CD4-positive, alpha-beta T cell treated with Interleukin-6 for 4 hours (primary cell): ENCODE measurements around the gene GRIA1.
"Not testable (repeated sequence)": the region's sequence is repeated elsewhere in the genome, so short reads cannot be mapped to it uniquely, and the experiment has no call there.

ENCODE experiments used
- DNase-seq: peaks from one replicate; pipeline ENCODE4 v3.0.0-alpha.2; 2020; ENCODE audit warnings: mixed read lengths

The GRIA1 gene

DNA sequence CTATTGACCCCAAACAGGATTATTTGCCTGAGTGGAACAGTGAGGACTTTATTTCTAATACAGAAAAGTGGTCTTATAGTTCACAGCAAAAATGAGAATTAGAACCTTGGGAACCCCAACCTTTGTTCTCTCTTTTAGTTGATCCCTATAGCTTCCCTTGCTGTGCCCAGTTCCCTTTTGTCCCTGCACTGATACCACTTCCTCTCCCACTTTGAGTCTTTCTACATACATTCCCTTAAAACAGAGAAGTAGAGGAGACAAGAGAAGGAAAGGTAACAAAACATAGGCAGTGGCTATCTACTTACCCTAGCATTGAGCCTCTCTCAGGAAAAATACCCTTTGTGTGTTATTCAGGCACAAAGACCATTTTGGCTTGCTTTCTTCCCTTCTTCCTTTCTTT lies 301.8 kb downstream of the GRIA1 start:
- no peak for DNase-seq

DNA sequence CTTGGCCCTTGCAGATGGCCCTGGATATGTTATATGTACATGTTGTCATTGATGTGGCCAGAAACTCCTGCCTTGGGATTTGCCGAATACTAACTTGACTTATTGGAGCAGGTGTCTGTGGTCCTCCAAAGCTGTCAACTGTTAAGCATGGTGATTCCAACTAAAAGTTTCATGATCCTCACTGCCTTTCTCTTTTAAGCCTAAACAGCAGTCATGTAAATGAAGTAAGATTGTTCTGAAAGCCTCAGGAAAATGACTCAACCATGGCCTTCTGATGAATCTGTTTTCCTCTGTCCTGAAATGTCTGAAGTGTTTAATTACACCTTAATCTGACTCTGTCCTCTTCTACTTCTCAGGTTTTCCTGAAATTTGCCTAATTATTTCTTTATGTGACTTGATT lies 303.2 kb downstream of the GRIA1 start:
- DNase-seq, result no peak

DNA sequence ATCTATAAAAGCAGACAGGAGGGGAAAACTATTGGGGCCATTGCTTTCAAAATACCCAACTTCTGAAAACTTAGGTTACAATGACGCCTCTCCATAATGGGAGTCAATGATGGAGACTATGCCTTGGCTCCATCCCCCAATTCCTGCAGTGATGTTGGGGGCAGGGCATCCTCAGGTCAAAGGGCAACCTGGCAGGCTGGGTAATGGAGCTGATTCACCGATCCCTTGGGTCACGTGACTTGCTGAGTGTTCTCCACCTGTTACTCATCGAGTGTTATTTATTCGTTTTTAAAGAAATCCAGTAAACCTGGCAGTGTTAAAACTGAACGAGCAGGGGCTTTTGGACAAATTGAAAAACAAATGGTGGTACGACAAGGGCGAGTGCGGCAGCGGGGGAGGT lies 303.9 kb downstream of the GRIA1 start:
- DNase-seq, result no peak

DNA sequence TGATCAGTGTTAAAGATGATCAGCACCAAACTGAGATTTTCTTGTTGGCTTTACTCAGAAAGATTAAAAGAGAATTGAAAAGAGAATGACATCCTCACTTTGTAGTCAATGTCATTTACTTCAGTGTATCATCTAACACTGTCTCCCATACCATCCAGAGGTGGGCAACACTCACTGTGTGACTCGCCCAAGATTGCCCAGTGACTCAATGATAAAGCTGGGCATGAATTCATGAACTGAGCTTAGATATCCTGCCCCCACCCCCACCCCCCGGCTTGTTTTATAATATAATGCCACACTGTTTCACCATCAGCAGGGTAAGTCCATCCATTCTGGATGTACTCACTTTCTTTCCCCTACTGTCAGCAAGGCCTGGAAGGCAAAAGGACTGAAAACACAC lies 306.1 kb downstream of the GRIA1 start:
- no peak for DNase-seq

DNA sequence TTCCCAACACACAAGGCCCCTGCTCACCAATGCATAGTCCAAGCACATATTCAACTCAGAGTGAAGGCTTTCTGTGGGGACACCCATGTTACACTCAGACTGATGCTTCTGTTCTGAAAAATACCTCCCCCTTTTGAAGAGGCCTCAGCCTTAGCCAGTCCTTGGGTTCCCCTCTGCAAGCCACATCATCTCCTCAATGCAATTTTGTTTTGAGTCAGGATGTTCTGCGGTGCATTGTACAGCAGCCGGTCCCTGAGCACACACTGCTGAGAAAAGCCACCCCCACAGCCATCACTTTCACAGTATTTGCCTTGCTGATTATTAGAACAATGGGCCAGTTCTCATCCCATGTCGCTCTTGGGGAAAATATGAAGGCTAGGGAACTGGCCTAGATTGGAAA lies 307.0 kb downstream of the GRIA1 start:
- no peak for DNase-seq

DNA sequence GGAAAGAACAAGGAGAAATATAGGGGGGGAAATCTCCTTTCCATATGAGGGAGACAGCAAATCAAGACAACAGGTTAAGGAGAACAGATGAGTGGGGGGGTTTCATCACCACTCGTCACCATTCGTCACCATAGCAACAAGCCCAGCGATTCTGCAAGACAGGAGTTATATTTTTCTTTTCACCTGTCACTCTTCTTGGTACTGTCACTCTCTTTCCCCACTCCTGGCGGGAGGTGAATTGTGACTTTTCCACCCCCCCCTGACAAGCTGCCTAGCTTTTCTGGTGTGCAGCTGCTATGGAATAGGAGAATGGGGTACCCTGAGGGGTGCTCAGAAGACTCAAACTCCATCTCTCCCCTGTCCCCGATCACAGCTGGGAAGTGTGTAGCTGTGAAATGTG lies 308.4 kb downstream of the GRIA1 start:
- no peak for DNase-seq

DNA sequence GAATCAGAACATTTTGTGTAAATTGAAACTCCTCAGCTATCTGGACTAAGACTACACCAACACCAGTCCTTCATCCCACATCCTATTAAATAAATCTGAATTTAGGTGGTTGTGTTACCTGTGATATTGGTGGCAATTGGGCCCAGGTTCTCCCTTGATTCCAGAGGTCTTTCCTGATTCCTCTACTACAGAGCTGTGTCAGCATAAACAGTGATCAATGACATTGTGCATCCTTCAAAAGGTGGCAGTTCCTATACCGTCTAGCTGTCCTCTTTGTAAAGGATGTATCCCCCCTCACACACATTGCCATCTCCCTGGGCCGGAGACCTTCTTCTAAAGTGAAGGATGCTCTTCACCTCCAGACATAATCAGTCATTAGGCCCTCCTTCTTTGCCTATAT lies 309.0 kb downstream of the GRIA1 start:
- DNase-seq, result no peak

DNA sequence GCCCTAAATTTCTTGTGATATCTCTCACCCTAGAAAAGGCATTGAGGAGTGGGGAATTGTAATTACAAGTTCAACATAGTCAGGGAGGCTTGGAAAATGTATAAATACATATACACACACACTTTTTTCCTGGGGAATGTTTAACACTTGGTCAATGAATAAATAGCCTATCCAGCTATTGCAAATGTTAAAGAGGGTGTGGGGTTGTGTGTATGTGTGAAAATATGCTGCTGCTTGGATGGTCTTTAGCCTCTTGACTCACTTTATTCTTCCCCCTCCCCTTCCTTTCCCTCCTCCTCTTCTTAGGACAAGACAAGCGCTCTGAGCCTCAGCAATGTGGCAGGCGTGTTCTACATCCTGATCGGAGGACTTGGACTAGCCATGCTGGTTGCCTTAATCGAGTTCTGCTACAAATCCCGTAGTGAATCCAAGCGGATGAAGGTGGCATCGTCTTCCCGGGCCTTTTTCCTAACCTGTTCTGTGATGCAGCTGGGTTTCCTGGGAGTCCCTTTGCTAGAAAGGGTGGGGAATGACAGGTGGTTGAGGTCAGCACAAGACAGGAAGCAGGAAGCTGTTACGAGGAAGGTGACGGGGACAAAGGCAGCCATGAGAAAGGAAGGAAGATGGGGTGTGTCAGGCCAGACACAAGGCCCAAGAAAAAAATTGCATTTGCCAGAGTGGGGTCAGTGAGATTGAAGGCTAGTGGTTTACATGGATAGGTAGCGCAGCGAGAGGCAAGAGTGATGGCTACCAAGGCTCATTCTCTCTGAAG lies 311.8 kb downstream of the GRIA1 start:
- DNase-seq, result no peak

DNA sequence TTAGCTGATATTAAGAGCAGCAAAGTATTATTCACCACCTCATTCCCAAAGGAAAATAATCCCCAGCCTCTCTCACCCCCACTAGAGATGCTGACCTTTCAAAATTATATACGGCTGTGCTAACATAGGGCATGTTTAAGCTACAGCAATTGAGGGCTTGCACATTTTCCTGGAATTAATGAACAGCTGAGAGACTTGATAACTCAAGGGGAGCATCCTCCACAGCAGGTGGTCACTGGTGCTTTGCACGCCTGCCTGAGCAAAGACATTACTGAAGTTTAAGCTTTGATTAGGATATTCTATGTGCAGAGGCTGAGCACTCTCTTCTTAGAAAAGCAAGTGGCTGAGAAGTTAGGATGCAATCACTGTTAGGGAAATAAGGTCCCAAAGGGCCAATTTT lies 317.3 kb downstream of the GRIA1 start:
- no peak for DNase-seq

DNA sequence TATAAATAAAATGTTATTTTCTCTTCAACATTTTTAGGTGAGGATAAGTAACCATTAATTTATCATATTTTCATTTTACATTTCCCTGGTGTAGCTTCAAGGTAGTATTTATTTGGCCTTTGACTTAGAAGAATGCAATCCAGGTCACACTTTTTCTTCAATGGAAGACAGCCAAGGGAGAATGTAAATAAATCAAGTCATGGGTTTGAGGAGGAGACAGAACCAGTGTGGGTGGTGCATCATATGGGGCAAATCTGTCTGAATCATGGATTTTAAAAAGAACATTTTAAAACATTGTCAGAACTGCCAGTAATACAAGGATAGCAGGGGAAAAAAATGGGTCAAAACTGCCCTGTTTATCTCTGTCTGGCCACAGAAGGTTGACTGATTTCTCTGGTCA lies 318.7 kb downstream of the GRIA1 start:
- DNase-seq, result no peak

DNA sequence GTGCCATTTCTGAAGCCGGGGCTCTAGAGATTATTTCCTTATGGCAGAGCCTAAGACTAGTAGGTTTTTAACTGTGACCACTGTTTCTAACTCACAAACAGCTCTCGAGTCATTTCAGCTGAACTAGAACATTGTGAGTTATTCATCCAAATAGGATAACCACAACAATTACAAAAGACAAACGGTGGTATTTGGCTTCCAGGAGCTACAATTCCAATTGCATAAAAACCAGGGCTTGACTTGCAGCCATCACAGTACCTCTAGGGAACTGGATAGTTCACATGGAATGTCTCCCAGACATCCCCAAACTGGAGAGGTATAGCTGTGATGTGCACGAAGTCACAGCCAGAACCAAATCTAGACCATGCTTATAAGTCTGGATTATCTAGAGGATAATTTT lies 323.4 kb downstream of the GRIA1 start:
- DNase-seq, result no peak

DNA sequence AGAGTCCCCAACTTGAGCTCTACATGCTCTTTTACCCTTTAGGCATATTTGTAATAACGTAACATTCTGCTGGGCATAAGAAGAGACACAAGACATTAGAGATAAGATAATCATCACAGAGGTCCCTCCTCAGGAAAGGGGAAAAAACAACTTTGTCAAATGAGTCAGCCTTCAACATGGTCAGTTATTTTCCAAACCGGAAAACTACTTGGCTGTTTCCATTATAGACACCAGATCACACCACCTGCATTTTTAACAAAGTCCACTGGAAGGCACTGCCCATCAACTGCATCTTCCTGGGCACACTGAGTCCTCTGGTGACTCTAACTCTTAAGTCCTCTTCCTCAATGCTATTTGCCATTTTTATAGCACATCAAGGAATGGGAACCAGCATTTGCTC lies 326.4 kb downstream of the GRIA1 start:
- no peak for DNase-seq

DNA sequence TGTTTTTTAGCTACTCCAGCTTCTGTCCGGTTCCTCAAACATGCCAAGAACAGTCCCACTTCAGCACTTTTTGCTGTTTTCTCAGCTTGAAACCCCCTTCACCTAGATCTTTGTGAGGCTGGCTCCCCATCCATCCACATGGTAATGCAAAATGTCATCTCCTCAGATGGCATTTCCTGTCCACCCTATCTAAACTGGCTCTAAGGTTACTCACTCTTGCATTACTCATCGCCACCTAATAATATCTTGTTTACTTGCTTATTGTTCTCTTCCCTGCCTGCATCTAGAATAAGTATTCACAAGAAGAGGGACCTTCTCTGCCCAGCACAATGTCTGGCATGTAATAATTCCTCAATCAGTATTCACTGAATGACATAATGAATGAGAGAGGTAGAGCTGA lies 328.2 kb downstream of the GRIA1 start:
- DNase-seq, result no peak

DNA sequence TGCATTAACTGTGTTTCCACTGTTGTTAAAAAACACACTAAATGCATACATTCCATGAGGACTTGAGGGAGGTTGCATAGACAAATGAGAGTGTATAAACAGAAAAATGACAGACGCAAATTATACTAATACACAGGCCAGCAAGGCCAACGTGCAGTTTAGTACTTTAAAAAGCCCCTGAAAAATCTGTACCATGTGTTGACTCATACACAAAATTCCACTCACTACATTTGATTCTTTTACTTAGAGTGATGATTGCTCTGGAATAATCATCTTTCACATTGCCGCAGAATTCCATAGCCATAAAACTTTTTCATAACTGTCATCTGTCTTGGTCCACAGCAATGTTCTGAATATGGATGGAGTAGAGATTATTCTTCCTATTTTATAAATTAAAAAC lies 332.6 kb downstream of the GRIA1 start:
- no peak for DNase-seq

DNA sequence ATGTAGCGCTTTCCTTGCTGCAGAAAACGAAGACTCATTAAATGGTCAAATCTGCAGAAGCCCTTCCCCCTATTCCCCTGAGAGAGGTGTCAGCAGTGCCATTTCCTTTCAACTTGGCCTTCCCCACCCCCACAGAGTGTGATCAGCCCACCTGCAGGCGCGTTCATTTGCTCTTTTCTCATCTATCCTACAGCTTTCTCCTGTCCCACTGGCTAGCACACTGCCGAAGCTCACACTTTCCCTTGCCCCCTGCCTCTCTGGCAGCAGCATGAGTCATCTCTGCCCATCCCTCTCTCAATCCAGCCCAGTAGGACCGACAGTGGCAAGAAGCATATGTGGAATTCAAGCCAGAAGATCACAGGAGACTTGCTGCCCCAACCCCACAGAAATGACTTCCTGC lies 334.4 kb downstream of the GRIA1 start:
- DNase-seq, result no peak

DNA sequence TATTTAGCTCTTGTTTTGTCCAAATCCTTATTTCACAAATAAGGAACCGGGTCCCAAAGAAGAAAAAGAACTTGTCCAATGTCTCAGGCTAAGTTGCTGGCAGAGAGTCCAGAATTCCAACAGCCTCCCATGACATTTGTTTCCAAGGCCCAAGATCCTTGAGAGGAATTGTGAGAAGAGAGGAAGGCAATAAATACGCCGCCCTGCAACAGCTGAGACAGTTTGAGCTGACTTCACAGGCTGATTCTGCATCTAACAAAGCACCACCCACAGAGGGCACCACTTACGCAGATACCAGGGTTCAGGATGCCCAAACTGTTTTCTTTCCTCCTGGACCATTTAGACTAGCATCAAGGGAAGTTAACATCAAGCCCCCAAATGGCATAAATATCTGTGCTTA lies 336.9 kb downstream of the GRIA1 start:
- DNase-seq, result no peak

DNA sequence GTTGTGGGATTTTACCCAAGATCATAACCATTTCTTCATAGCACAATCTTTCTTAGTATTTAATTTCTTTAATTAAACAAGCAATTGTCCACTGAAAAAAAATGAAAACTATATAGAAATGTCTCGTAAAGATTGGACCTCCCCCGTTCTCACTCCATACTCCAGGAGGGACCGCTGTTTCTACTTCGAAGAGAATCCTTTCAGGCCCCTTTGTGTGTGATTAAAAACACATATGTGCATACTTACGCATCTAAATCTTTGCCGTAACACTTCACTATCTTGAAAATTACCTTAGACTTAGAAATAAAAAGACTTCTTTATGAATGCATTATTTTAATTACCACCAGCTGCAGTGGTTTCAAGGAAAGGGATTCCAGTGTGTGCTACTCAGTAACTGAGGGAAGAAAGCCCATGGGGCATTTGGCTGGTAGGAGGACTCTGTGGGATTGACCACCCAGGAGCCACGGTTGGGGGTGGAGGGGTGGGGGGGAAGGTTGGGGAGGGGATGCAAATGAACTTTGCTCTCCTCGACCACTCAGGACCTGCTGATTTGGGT lies 339.1 kb downstream of the GRIA1 start:
- no peak for DNase-seq

DNA sequence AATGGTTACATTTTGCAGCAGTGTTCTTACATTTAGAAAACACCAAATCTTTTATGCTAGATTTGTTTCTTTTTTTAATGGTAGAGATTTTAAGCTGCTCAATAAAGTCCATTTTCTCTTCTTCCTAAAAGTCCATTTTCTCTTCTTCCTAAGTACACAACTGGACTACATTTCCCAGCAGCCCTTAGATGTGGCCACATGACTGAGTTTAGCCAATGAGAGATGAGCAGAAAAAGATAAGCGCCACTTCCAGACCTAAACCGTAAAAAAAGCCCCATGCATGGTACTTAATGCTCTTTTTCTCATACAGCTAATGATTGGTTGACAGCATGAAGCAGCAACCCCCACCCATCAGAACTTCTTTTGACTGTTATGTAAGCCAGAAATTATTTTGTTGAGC lies 341.5 kb downstream of the GRIA1 start:
- DNase-seq, result no peak

DNA sequence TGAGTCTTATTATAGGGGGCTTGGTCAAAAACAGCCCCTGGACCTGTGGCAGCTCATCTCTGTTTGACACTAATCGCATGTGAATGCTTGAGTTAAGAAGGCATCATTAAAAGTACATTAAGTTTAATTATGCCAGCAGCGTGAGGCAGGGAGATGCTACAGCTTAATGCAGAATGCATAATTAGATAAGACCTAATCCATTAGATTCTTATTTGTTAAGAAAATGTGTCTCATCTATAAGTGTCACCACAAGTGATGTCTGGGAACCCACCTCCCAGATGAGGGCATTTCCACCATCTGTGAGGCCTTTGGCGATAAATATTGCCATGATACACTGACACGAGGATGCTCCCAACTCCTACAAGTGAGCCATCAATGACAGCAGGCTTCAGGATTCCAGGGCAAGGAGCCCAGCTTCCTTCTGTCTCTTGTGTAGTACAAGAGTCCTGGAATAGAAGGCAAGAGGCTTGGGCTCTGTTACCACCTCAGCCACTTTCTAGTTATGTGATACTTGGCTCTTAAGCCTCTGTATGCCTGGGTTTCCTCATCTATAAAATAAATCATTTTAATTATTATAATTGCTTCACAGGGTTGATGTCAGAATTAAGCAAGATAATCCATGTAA lies 345.5 kb downstream of the GRIA1 start:
- DNase-seq, result no peak

DNA sequence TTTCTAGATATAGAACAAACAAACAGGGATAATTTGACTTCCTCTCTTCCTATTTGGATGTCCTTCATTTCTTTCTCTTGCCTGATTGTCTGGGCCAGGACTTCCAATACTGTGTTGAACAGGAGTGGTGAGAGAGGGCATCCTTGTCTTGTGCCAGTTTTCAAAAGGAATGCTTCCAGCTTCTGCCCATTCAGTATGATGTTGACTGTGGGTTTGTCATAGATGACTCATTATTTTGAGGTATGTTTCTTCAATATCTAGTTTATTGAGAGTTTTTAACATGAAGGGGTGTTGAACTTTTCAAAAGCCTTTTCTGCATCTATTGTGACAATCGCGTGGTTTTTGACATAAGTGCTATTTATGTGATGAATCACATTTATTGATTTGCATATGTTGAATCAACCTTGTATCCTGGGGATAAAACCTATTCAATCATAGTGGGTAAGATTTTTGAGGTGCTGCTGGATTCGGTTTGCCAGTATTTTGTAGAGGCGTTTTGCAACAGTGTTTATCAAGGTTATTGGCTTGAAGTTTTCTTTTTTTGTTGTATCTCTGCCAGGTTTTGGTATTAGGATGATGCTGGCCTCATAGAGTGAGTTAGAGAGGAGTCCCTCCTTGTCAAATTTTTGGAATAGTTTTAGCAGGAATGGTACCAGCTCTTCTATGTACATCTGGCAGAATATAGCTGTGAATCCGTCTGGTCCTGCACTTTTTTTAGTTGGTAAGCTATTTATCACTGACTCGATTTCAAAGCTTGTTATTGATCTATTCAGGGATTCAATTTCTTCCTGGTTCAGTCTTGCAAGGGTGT lies 359.0 kb downstream of the GRIA1 start:
- not testable (repeated sequence) for DNase-seq

DNA sequence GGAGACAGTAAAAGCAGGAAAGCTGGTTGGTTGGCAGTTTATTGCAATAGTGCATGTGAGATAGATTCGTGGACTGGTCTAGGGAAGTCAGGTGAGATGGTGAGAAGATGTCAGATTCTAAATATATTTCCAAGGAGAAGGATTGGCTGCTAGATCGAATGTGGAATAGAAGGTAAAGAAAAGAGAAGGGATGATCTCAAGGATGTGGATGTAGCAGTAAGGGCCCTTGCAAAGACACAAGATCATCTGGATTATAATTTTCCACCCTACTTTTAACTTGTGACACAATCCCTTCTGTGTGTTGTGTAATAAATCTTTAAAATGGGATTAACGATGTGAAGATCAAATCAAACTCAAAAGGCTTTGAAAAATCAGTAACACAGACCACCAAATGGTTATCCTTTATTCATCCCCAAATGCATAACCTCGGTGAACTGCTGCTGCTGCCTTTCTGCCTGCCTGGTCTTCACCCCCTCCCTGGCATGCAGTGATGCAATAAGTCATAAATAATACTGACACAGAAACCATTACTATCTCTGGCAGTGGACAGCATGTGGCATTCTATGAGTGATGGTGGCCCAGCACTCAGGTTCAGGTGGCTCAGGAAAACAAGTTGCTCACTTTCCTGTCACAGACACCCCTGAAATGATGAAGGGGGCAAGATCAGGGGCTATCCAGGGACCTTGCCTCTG lies 369.9 kb downstream of the GRIA1 start:
- DNase-seq, result no peak

DNA sequence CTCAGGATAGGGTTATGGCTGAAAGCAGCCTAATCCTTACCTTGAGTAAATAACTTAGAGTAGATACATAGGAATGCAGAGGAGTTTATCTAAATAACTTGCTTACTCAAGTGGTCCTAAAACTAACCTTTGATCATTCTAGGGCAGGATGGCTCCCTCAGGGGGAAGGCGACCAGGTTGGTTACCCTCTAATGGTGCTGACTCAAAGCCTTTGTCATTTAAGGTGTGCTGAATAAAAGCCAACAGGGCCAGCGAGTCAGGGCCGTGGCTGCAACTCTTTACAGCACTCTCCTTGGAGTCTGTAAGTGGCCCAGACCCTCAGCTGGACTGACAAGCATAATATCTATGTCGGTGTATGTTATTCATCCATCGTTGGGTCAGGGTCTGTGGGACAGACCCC lies 372.4 kb downstream of the GRIA1 start:
- DNase-seq, result not testable (repeated sequence)
